K562 (cell line): ENCODE data around the gene GPR162. TPM values are rescaled to one million over a fixed set of nuclear protein-coding genes. Genes with fewer than 3 reads are reported as not detected.

Source experiments
- ADNP ChIP-seq: fragments of 200-800 bp; sonication (Bioruptor generic); IDR thresholded peaks from 2 replicates; pipeline ENCODE4 v1.6.1; 2016; ENCODE audit warnings: missing genetic modification characterization, missing compliant biosample characterization
- ARID1B ChIP-seq: fragments of 450-650 bp; IDR thresholded peaks from 2 replicates; pipeline ENCODE4 v1.6.1; 2016; ENCODE audit warnings: antibody characterized with exemption, mild to moderate bottlenecking, inconsistent platforms
- FOXA3 ChIP-seq, 2 experiments: fragments of 450-650 bp in 1 of 2; sonication (generic) in 1 of 2; formaldehyde crosslinking; IDR thresholded peaks in 1 of 2; conservative IDR thresholded peaks in 1 of 2; 2 replicates each; pipeline versions ENCODE4 v1.4.0 to v1.8.0; 2020 to 2022; ENCODE audit warnings: mild to moderate bottlenecking in 2 of 2, missing genetic modification reagents in 1 of 2
- GATA2 ChIP-seq: sonication (generic); formaldehyde crosslinking; IDR thresholded peaks from 2 replicates; pipeline ENCODE4 v1.4.0; 2020; ENCODE audit warnings: mild to moderate bottlenecking, missing genetic modification reagents
- GATAD2B ChIP-seq: fragments of 450-650 bp; IDR thresholded peaks from 2 replicates; pipeline ENCODE4 v1.6.1; 2017; ENCODE audit warnings: mild to moderate bottlenecking, borderline replicate concordance
- HMGN3 ChIP-seq: IDR thresholded peaks from 2 replicates; pipeline ENCODE4 v1.6.1; 2011; ENCODE audit warnings: borderline replicate concordance, low read depth, mild to moderate bottlenecking, mixed read lengths, low read length; ENCODE audit not compliant: insufficient read length; ENCODE audit errors: extremely low read depth
- HNRNPH1 ChIP-seq: fragments of 200-400 bp; formaldehyde crosslinking; optimal IDR thresholded peaks from 2 replicates; pipeline ENCODE3; 2017; ENCODE audit warnings: low read depth, mild to moderate bottlenecking, low read length, moderate library complexity
- RAD51 ChIP-seq: fragments of 450-650 bp; IDR thresholded peaks from 2 replicates; pipeline ENCODE4 v1.7.1; 2016; ENCODE audit warnings: low read depth, mild to moderate bottlenecking, borderline replicate concordance
- RBM15 ChIP-seq: fragments of 200-400 bp; formaldehyde crosslinking; IDR thresholded peaks from 2 replicates; pipeline ENCODE4 v1.6.1; 2018; ENCODE audit warnings: mild to moderate bottlenecking, low read length, moderate library complexity; ENCODE audit not compliant: insufficient read depth
- RBM25 ChIP-seq: fragments of 200-400 bp; formaldehyde crosslinking; IDR thresholded peaks from 2 replicates; pipeline ENCODE4 v1.6.1; 2018; ENCODE audit warnings: low read length, low read depth, moderate library complexity; ENCODE audit not compliant: severe bottlenecking
- SIX5 ChIP-seq, 2 experiments: IDR thresholded peaks; 2 replicates each; pipeline ENCODE4 v1.6.1; 2011; ENCODE audit warnings: low read length in 2 of 2, borderline replicate concordance in 1 of 2, low read depth in 1 of 2, mild to moderate bottlenecking in 1 of 2, moderate library complexity in 1 of 2; ENCODE audit not compliant: insufficient read depth in 1 of 2
- SMAD4 ChIP-seq: fragments of 250-450 bp; sonication (Bioruptor Pico); conservative IDR thresholded peaks from 2 replicates; pipeline ENCODE4 v1.8.0; 2021; ENCODE audit warnings: inconsistent platforms, mild to moderate bottlenecking, moderate library complexity
- SMARCA4 ChIP-seq: fragments of 450-650 bp; IDR thresholded peaks from 2 replicates; pipeline ENCODE4 v1.6.1; 2016
- TFAM ChIP-seq: fragments of 250-450 bp; sonication (Bioruptor Pico); conservative IDR thresholded peaks from 2 replicates; pipeline ENCODE4 v1.5.0; 2021; ENCODE audit warnings: mild to moderate bottlenecking, moderate library complexity
- ZNF76 ChIP-seq: fragments of 250-450 bp; sonication (Bioruptor Pico); IDR thresholded peaks from 2 replicates; pipeline ENCODE4 v1.4.0; 2020; ENCODE audit warnings: mild to moderate bottlenecking, moderate library complexity, borderline replicate concordance
- ZNF79 ChIP-seq: fragments of 250-450 bp; sonication (Bioruptor Pico); IDR thresholded peaks from 2 replicates; pipeline ENCODE4 v1.4.0; 2020; ENCODE audit warnings: low read depth, mild to moderate bottlenecking, moderate library complexity
- polyA plus RNA-seq, 8 experiments: library from polyadenylated mRNA; depleted of rRNA in 4 of 8; stranded (reverse) in 5 of 8; unstranded in 3 of 8; fragments of >200 nt; fragmentation: Nextera tagmentation in 2 of 8; fragmentation: Illumina TruSeq in 1 of 8; extraction: Ambion mirVana in 2 of 8; extraction: Trizol in 1 of 8; gene quantifications; 2 replicates each; pipeline versions ENCODE4 v1.2.1 to v1.2.3, GENCODE V29; 2011 to 2014; ENCODE audit warnings: inconsistent platforms in 1 of 8, missing spikeins in 1 of 8
- total RNA-seq, 7 experiments: library from RNA; depleted of rRNA in 6 of 7; stranded (reverse); fragments of >200 nt in 6 of 7; fragmentation: Illumina TruSeq in 2 of 7; extraction: Trizol in 2 of 7; gene quantifications; 2 replicates each; pipeline versions ENCODE4 v1.2.1 to v1.2.3, GENCODE V29; 2011 to 2021; ENCODE audit warnings: low replicate concordance in 1 of 7
- TF ChIP-seq, protein P1 (sequence below), 2 experiments: fragments of 250-450 bp in 1 of 2; fragments of 450-650 bp in 1 of 2; sonication (Bioruptor Pico) in 1 of 2; IDR thresholded peaks; 2 replicates each; pipeline versions ENCODE4 v1.6.1 to v1.8.0; 2016 to 2021; ENCODE audit warnings: mild to moderate bottlenecking in 2 of 2, moderate library complexity in 2 of 2, missing compliant biosample characterization in 1 of 2, missing genetic modification characterization in 1 of 2
- TF ChIP-seq, protein P2 (sequence below): sonication (generic); formaldehyde crosslinking; IDR thresholded peaks from 2 replicates; pipeline ENCODE4 v1.8.1; 2022; ENCODE audit warnings: missing genetic modification reagents
- TF ChIP-seq, protein P3 (sequence below): fragments of 450-650 bp; IDR thresholded peaks from 2 replicates; pipeline ENCODE4 v1.6.1; 2014; ENCODE audit warnings: low read depth, mild to moderate bottlenecking, moderate library complexity, borderline replicate concordance
- TF ChIP-seq, protein P4 (sequence below): fragments of 250-450 bp; sonication (Bioruptor Pico); IDR thresholded peaks from 2 replicates; pipeline ENCODE4 v1.8.0; 2022; ENCODE audit warnings: inconsistent platforms, mild to moderate bottlenecking, moderate library complexity, borderline replicate concordance

The GPR162 gene
- total and polyA plus RNA-seq, 9 of the 15 experiments (the other 6 are each of a cell fraction or from before 2014, with no cell fraction given) = 0.65 to 1.8 (median 1.1) TPM; not detected in 2

DNA sequence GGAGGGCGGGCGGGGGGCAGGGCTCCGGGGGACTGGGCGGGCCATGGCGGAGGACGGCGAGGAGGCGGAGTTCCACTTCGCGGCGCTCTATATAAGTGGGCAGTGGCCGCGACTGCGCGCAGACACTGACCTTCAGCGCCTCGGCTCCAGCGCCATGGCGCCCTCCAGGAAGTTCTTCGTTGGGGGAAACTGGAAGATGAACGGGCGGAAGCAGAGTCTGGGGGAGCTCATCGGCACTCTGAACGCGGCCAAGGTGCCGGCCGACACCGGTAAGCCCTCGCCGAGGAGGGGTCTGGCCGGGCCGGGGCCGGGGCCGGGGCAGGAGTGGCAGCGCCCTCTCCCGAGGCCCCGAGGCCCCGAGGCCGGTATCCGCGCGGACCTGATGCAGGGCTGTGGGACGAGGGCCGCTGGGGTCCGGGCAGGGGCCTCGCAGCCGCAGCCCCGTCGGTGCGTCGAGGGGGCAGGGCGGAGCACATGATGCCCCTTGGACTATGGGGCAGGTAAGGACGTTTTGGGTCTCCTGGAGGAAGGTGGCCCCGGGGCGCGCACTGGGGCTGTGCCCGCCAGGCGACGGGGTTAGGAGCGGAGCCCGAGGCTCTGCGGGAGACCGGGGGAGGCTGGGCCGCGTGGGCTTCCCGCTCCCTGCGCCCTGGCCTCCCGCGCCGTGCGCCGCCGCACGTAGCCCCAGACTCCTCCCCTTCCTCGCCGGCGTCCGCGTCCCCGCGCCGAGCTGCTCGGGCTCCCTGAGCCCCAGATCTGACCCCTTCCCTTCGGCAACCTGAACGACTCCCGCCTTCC is 46.0 kb downstream of the GPR162 start, which contains the start of gene TPI1 (continued):
- TF ChIP-seq, protein P1, sequence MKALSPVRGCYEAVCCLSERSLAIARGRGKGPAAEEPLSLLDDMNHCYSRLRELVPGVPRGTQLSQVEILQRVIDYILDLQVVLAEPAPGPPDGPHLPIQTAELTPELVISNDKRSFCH (CRISPR knock-in tag; IDR thresholded peaks at IDR 0.05) = no peak
- TF ChIP-seq, protein P1 (tag; IDR thresholded peaks at IDR 0.05) = no peak
- TF ChIP-seq SIX5 (IDR thresholded peaks at IDR 0.05; ENCODE audit: borderline replicate concordance in 1 of 2, insufficient read depth in 1 of 2, low read depth in 1 of 2, low read length in 2 of 2) (no peak), TFAM (CRISPR knock-in tag) (no peak), SMAD4 (CRISPR knock-in tag) (no peak; the same call in 1 of the 2 replicates), RBM15 (0 out of 2 replicates have a peak, but pooled peaks have one; percentile 48), HMGN3 (peak; percentile 30), GATA2 (CRISPR knock-in tag) (no peak), ZNF76 (no peak), ADNP (no peak), RAD51 (no peak), ZNF79 (CRISPR knock-in tag) (no peak), ARID1B (no peak), RBM25 (no peak), FOXA3 (CRISPR knock-in tag; conservative IDR thresholded peaks at IDR 0.05 in 1 of 2, IDR thresholded peaks at IDR 0.05 in 1 of 2) (no peak), GATAD2B (no peak), SMARCA4 (no peak), HNRNPH1 (no peak)
- TF ChIP-seq, protein P2, sequence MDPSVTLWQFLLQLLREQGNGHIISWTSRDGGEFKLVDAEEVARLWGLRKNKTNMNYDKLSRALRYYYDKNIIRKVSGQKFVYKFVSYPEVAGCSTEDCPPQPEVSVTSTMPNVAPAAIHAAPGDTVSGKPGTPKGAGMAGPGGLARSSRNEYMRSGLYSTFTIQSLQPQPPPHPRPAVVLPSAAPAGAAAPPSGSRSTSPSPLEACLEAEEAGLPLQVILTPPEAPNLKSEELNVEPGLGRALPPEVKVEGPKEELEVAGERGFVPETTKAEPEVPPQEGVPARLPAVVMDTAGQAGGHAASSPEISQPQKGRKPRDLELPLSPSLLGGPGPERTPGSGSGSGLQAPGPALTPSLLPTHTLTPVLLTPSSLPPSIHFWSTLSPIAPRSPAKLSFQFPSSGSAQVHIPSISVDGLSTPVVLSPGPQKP (CRISPR knock-in tag) = no peak
- TF ChIP-seq, protein P3, sequence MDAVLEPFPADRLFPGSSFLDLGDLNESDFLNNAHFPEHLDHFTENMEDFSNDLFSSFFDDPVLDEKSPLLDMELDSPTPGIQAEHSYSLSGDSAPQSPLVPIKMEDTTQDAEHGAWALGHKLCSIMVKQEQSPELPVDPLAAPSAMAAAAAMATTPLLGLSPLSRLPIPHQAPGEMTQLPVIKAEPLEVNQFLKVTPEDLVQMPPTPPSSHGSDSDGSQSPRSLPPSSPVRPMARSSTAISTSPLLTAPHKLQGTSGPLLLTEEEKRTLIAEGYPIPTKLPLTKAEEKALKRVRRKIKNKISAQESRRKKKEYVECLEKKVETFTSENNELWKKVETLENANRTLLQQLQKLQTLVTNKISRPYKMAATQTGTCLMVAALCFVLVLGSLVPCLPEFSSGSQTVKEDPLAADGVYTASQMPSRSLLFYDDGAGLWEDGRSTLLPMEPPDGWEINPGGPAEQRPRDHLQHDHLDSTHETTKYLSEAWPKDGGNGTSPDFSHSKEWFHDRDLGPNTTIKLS = no peak
- TF ChIP-seq, protein P4, sequence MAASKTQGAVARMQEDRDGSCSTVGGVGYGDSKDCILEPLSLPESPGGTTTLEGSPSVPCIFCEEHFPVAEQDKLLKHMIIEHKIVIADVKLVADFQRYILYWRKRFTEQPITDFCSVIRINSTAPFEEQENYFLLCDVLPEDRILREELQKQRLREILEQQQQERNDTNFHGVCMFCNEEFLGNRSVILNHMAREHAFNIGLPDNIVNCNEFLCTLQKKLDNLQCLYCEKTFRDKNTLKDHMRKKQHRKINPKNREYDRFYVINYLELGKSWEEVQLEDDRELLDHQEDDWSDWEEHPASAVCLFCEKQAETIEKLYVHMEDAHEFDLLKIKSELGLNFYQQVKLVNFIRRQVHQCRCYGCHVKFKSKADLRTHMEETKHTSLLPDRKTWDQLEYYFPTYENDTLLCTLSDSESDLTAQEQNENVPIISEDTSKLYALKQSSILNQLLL (CRISPR knock-in tag) = no peak
